ENCODE measurements around the gene NTRK3. TPM values are rescaled to one million over a fixed set of nuclear protein-coding genes. Genes with fewer than 3 reads are reported as not detected.

The NTRK3 gene
- total and polyA plus RNA-seq, 2 of the 13 experiments (the other 11 are each of a cell fraction or from before 2014, with no cell fraction given), result not detected

DNA sequence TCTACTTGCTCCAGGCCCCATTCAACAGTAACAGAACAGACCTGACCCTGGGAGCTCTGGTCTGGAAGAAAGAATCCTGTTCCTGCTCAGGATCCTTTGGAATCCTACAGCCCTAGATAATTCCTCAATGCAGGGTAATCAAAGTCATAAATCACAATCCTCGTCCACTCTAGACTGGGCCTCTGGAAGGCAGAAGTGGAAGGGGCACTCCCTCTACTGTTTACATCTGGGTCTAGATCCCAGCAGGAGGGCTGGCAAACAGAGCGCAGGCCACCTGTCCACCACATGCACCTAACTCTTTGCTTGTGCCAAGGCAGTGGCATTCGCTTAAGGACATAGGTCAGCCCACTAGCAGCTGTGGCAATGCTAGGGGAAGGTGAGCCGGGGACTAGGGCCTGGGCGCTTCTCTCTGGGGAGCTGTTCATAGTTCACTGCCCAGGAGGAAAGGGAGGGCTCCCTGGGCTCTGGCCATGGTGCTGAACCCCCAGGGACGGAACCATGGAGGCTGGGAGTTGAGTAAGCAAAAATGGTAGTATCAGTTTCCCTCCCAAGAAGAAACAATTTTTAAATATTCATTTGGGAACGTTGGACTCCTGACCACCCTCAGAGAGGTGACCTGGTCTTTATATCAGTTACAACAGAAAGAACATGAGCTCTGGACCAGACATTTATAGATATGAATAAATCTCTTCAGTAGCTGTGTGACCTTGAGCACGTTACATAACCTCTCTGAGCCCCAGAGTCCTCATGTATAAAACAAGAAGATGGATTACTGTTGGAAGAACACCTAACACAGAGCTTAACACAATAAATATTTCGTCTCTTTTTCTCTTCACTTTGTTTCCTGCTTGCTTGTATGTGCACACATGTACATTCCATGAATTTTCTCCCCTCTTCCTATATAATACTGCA lies 90.2 kb downstream of the NTRK3 start (continued):
- TF ChIP-seq, protein P1, sequence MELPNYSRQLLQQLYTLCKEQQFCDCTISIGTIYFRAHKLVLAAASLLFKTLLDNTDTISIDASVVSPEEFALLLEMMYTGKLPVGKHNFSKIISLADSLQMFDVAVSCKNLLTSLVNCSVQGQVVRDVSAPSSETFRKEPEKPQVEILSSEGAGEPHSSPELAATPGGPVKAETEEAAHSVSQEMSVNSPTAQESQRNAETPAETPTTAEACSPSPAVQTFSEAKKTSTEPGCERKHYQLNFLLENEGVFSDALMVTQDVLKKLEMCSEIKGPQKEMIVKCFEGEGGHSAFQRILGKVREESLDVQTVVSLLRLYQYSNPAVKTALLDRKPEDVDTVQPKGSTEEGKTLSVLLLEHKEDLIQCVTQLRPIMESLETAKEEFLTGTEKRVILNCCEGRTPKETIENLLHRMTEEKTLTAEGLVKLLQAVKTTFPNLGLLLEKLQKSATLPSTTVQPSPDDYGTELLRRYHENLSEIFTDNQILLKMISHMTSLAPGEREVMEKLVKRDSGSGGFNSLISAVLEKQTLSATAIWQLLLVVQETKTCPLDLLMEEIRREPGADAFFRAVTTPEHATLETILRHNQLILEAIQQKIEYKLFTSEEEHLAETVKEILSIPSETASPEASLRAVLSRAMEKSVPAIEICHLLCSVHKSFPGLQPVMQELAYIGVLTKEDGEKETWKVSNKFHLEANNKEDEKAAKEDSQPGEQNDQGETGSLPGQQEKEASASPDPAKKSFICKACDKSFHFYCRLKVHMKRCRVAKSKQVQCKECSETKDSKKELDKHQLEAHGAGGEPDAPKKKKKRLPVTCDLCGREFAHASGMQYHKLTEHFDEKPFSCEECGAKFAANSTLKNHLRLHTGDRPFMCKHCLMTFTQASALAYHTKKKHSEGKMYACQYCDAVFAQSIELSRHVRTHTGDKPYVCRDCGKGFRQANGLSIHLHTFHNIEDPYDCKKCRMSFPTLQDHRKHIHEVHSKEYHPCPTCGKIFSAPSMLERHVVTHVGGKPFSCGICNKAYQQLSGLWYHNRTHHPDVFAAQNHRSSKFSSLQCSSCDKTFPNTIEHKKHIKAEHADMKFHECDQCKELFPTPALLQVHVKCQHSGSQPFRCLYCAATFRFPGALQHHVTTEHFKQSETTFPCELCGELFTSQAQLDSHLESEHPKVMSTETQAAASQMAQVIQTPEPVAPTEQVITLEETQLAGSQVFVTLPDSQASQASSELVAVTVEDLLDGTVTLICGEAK (IDR thresholded peaks at IDR 0.05), result no peak
- TF ChIP-seq, protein P1 (CRISPR knock-in tag; IDR thresholded peaks at IDR 0.05), result no peak
- TF ChIP-seq NFIC (IDR thresholded peaks at IDR 0.05; ENCODE audit: low read length) (no peak), IKZF4 (CRISPR knock-in tag; IDR thresholded peaks at IDR 0.05; ENCODE audit: borderline replicate concordance, low read depth, not compliant biosample characterization) (no peak), ZFP37 (CRISPR knock-in tag; IDR thresholded peaks at IDR 0.05; ENCODE audit: borderline replicate concordance) (no peak), STAG1 (CRISPR knock-in tag; IDR thresholded peaks at IDR 0.05) (no peak), SNAI1 (CRISPR knock-in tag; IDR thresholded peaks at IDR 0.05; ENCODE audit: borderline replicate concordance) (no peak), ZNF841 (CRISPR knock-in tag; IDR thresholded peaks at IDR 0.05; ENCODE audit: borderline replicate concordance) (no peak), ZNF543 (CRISPR knock-in tag; IDR thresholded peaks at IDR 0.05) (no peak), ZNF792 (CRISPR knock-in tag; IDR thresholded peaks at IDR 0.05) (peak; percentile 54; the same call in 1 of the 2 replicates), ZNF766 (CRISPR knock-in tag; IDR thresholded peaks at IDR 0.05; ENCODE audit: borderline replicate concordance) (no peak), ZFP62 (CRISPR knock-in tag; IDR thresholded peaks at IDR 0.05) (no peak), HNF4G (IDR thresholded peaks at IDR 0.05; ENCODE audit: borderline replicate concordance, low read depth, low read length) (no peak), HNF4G (CRISPR knock-in tag; IDR thresholded peaks at IDR 0.05; ENCODE audit: borderline replicate concordance, low read depth) (no peak), MTA1 (CRISPR knock-in tag; IDR thresholded peaks at IDR 0.05; ENCODE audit: borderline replicate concordance) (no peak), GTF2F1 (IDR thresholded peaks at IDR 0.05; ENCODE audit: low read length) (no peak), KAT8 (CRISPR knock-in tag; IDR thresholded peaks at IDR 0.05) (no peak), ZSCAN31 (CRISPR knock-in tag; IDR thresholded peaks at IDR 0.05; ENCODE audit: low read depth) (no peak), FOSL2 (CRISPR knock-in tag; IDR thresholded peaks at IDR 0.05) (no peak)
- TF ChIP-seq, protein P2, sequence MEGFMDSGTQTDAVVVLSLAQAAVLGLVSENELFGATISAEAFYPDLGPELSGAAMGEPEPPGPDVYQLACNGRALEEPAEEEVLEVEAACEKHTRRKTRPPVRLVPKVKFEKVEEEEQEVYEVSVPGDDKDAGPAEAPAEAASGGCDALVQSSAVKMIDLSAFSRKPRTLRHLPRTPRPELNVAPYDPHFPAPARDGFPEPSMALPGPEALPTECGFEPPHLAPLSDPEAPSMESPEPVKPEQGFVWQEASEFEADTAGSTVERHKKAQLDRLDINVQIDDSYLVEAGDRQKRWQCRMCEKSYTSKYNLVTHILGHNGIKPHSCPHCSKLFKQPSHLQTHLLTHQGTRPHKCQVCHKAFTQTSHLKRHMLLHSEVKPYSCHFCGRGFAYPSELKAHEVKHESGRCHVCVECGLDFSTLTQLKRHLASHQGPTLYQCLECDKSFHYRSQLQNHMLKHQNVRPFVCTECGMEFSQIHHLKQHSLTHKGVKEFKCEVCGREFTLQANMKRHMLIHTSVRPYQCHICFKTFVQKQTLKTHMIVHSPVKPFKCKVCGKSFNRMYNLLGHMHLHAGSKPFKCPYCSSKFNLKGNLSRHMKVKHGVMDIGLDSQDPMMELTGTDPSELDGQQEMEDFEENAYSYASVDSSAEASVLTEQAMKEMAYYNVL (CRISPR knock-in tag; IDR thresholded peaks at IDR 0.05; ENCODE audit: borderline replicate concordance), result no peak
